ENCODE results near the gene LAMC1.

DNA sequence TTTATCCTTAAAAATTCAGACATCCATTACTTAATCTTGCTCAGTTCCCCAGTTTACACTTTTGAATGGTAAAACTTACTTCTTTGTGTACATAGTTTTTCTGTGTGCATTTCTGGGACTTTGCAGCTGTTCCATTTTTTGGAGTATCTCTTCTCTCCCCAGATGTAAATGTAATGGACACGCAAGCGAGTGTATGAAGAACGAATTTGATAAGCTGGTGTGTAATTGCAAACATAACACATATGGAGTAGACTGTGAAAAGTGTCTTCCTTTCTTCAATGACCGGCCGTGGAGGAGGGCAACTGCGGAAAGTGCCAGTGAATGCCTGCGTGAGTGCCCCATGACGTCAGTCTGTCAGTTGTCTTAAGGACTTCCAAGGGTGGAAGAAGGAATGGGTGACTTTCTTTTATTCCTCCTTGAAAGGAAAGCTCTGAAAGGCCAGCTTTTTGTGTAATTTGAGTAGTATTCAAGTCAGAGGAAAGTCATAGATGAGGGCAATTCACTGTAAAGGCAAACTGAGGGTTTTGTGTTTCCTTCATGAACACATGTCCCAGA lies 87.2 kb downstream of the LAMC1 start:
- TF ChIP-seq ZNF121 (tag by site-specific recombination; IDR thresholded peaks at IDR 0.05): no peak
- no peak for TF ChIP-seq ZNF660 (tag by site-specific recombination; IDR thresholded peaks at IDR 0.05)
- no peak for TF ChIP-seq ZBTB20 (tag by site-specific recombination; IDR thresholded peaks at IDR 0.05)
- no peak for TF ChIP-seq ZNF24 (tag by site-specific recombination; IDR thresholded peaks at IDR 0.05)
- no peak for TF ChIP-seq TRIM28 (IDR thresholded peaks at IDR 0.05; ENCODE audit: borderline replicate concordance, low read length)
- TF ChIP-seq, protein P1, sequence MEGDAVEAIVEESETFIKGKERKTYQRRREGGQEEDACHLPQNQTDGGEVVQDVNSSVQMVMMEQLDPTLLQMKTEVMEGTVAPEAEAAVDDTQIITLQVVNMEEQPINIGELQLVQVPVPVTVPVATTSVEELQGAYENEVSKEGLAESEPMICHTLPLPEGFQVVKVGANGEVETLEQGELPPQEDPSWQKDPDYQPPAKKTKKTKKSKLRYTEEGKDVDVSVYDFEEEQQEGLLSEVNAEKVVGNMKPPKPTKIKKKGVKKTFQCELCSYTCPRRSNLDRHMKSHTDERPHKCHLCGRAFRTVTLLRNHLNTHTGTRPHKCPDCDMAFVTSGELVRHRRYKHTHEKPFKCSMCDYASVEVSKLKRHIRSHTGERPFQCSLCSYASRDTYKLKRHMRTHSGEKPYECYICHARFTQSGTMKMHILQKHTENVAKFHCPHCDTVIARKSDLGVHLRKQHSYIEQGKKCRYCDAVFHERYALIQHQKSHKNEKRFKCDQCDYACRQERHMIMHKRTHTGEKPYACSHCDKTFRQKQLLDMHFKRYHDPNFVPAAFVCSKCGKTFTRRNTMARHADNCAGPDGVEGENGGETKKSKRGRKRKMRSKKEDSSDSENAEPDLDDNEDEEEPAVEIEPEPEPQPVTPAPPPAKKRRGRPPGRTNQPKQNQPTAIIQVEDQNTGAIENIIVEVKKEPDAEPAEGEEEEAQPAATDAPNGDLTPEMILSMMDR (tag by site-specific recombination; IDR thresholded peaks at IDR 0.05): no peak
- TF ChIP-seq KLF7 (tag by site-specific recombination; IDR thresholded peaks at IDR 0.05; ENCODE audit: borderline replicate concordance): no peak

Measured in HEK293 (cell line).